ENCODE results near the gene OARD1. TPM values are rescaled to one million over a fixed set of nuclear protein-coding genes. Genes with fewer than 3 reads are reported as not detected.

Gene OARD1
- total RNA-seq, 4 donors from 2014 or later = 12.3 to 25.6 (median 17.3) TPM

DNA sequence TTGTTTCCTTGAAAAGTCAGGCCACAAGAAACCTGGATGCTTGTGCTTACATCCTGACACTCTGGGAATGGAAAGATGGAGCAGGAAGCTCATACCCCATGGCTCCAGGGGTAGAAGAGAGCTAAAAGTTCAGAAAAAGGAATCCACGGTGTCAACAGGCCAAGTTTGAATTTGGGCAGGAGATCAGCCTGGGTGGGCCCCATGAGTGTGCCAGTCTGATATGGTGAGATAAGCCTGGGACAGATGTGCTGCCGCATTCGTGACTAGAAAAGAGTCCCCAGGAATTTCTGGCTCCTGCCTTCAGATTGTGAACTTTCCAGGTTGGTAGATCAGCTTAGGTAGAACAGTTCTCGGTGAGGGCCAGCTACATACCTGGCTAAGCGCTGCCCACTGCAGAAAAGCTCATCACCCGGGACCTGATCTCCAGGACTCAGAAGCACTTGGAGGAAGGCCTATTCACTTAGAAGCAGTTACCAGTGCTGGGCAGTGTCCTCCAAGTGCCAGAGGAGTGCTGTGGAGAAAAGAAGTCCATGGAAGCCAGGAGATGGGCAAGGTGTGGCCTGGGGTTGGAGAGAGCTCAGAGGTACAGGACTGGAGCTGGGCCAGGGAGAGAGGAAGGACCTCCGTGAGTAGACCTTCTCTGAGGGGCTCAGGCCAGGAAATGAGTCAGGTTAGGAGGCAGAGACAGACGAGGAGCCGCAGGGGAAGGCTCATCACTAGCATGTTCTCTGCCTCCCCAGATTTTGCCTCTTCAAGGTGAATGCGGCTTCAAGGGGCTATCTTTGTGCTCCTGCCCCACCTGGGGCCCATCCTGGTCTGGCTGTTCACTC, 29.7 kb downstream of the OARD1 start, which contains the start of gene TSPO2:
TSPO2 (plus strand) TSS at position 242 of the 830 bp plus-strand sequence; CDS start at position 761, 519 bp downstream.
- no peaks in the 10 kb centered on the region for H3K4me1 ChIP-seq
- no peak within 1 kb of the TSS for H3K27ac ChIP-seq
- H3K9me3 ChIP-seq = no peaks in the 10 kb centered on the region
- 91 to 92% methylated on average over 10 of the region's 10 CpGs for WGBS, 2 donors
- TF ChIP-seq EP300 (IDR thresholded peaks at IDR 0.05) (no peak), POLR2A (IDR thresholded peaks at IDR 0.05) (no peak)
- TF ChIP-seq, protein P1, sequence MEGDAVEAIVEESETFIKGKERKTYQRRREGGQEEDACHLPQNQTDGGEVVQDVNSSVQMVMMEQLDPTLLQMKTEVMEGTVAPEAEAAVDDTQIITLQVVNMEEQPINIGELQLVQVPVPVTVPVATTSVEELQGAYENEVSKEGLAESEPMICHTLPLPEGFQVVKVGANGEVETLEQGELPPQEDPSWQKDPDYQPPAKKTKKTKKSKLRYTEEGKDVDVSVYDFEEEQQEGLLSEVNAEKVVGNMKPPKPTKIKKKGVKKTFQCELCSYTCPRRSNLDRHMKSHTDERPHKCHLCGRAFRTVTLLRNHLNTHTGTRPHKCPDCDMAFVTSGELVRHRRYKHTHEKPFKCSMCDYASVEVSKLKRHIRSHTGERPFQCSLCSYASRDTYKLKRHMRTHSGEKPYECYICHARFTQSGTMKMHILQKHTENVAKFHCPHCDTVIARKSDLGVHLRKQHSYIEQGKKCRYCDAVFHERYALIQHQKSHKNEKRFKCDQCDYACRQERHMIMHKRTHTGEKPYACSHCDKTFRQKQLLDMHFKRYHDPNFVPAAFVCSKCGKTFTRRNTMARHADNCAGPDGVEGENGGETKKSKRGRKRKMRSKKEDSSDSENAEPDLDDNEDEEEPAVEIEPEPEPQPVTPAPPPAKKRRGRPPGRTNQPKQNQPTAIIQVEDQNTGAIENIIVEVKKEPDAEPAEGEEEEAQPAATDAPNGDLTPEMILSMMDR (IDR thresholded peaks at IDR 0.05) = no peak
- H3K27me3 ChIP-seq = no peaks in the 10 kb centered on the region
- no peak within 1 kb of the TSS for H3K4me3 ChIP-seq
- H3K36me3 ChIP-seq = peaks cover 0 to 13% (median 0%) of the 10 kb centered on the region in 3 donors
- no peak for DNase-seq (ENCODE audit: low spot score in 2 of 2)

DNA sequence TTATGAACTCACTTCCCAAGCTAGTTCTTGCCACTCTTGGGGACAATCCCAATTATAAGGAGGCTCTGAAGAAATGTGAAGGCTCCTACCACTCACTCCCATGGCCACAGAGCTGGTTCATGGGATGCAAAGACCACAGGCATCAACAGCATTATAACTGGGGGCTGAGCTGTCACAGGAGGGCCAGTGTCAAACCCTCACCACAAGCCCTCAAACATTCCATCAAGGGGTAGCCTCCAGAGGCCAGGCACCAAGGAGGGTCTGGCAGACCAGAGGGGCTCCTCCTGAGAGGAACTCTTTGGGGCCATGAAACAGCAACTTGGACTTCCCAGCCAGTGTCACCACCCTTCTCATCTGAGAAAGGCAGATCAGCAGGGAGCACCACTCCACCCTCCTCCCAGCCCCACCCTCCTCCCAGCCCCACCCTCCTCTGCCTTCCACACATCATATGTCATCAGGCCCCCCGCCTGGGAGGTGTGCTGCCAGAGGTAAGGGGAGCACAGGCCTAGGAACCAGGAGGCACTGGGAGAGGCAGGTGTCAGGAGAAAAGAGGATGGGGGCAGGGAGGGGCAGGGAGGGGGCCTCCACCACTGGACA, 31.1 kb downstream of the OARD1 start:
- no peaks in the 10 kb centered on the region for H3K27me3 ChIP-seq
- WGBS, 2 donors = 80 to 82% methylated on average over 1 of the region's 1 CpG
- H3K4me1 ChIP-seq = no peaks in the 10 kb centered on the region
- TF ChIP-seq EP300 (IDR thresholded peaks at IDR 0.05) (no peak), POLR2A (IDR thresholded peaks at IDR 0.05) (no peak)
- TF ChIP-seq, protein P1 (IDR thresholded peaks at IDR 0.05) = no peak
- DNase-seq (ENCODE audit: low spot score in 2 of 2) = no peak
- H3K27ac ChIP-seq = no peak overlapping the region
- H3K36me3 ChIP-seq = peaks cover 0 to 13% (median 0%) of the 10 kb centered on the region in 3 donors
- no peaks in the 10 kb centered on the region for H3K9me3 ChIP-seq
- H3K4me3 ChIP-seq = no peak overlapping the region

DNA sequence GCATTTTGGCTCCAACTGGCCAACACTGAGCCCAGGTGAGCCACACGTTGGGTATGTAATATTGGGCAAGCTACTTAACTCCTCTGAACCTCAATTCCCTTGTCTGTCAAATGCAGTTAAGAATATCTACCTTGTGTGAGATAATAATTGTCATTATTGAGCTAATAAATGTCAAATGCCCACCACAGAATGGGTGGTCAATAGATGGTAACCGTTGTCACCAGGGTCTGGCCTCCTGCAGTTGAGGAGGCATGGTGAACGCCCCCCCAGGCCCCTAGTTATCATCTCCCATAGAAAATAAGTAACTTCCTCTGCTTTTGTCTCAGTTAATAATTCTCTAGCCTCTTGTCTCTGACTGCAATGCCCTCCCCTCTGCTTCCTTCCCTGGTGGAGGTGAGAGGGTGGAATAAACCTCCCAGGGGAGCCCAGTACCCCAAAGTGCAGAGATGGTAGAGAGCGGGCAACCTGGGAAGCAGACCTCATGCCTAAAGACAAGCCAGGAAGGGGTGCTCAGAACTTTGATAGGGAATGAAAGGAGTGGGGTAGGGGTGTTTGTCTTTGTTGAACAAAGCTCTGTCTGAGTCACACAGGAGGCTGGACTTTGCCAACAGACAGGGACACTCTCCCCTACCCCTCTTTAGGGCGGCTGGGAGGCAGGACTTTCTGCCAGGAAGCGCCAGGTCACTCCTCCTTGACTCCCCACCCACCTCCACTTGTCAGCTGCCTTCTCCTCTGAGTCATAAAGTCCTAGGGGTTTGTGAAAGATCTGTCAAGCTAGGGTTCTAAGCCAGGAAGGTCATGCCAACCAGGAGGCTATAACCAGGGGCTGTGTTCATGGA, 31.8 kb downstream of the OARD1 start:
- Histone ChIP-seq H3K27me3 (no peaks in the 10 kb centered on the region), H3K27ac (peak overlapping the region in 1 of 4 donors; percentile 40), H3K4me1 (no peaks in the 10 kb centered on the region), H3K9me3 (no peaks in the 10 kb centered on the region), H3K36me3 (peaks cover 0 to 13% (median 0%) of the 10 kb centered on the region in 3 donors), H3K4me3 (no peak overlapping the region)
- TF ChIP-seq POLR2A (IDR thresholded peaks at IDR 0.05) = no peak
- no peak for TF ChIP-seq EP300 (IDR thresholded peaks at IDR 0.05)
- TF ChIP-seq, protein P1 (IDR thresholded peaks at IDR 0.05) = no peak
- no peak for DNase-seq (ENCODE audit: low spot score in 2 of 2)
- 72 to 84% methylated on average over 6 of the region's 6 CpGs for WGBS, 2 donors

- peak within 1 kb of the TSS in 1 of 4 donors; percentile 40 for H3K27ac ChIP-seq
- no peak for DNase-seq (ENCODE audit: low spot score in 2 of 2)
- WGBS, 2 donors = 66 to 77% methylated on average over 8 to 10 of the region's 10 CpGs
- peaks cover 0 to 13% (median 0%) of the 10 kb centered on the region in 3 donors for H3K36me3 ChIP-seq
- H3K9me3 ChIP-seq = no peaks in the 10 kb centered on the region
- H3K4me3 ChIP-seq = no peak within 1 kb of the TSS
- TF ChIP-seq EP300 (IDR thresholded peaks at IDR 0.05) = no peak
- TF ChIP-seq, protein P1 (IDR thresholded peaks at IDR 0.05) = peak in 4 of 5 experiments; percentile 13 to 37 (median 32)
- TF ChIP-seq POLR2A (IDR thresholded peaks at IDR 0.05) = no peak
- no peaks in the 10 kb centered on the region for H3K4me1 ChIP-seq
- H3K27me3 ChIP-seq = no peaks in the 10 kb centered on the region
These were observed 32.8 kb downstream of the OARD1 start, which contains the start of gene UNC5CL for GRCh38 chr6:41039060-41039998. TSS of gene UNC5CL (minus strand) at chr6:41039221. CDS start at chr6:41035074, 4,147 bp downstream.
